KMS-11 (cell line): ENCODE results near the gene RAMP1.

Experiments
- H2AFZ ChIP-seq: fragments of 200-600 bp; sonication (generic); 2 replicates; pipeline ENCODE4 v1.6.1; 2016; ENCODE audit warnings: antibody characterized with exemption, mixed run types, low read depth
- H3K27ac ChIP-seq: fragments of 200-600 bp; sonication (generic); 2 replicates; pipeline ENCODE4 v1.6.1; 2016; ENCODE audit warnings: mild to moderate bottlenecking, mixed run types
- H3K27me3 ChIP-seq: fragments of 200-600 bp; sonication (generic); 2 replicates; pipeline ENCODE4 v1.6.1; 2017; ENCODE audit warnings: mild to moderate bottlenecking, low read depth, mixed run types, moderate library complexity; ENCODE audit not compliant: insufficient read depth
- H3K36me3 ChIP-seq: fragments of 200-600 bp; sonication (generic); 2 replicates; pipeline ENCODE4 v1.6.1; 2017; ENCODE audit warnings: mild to moderate bottlenecking, mixed run types; ENCODE audit not compliant: insufficient read depth
- H3K4me1 ChIP-seq: fragments of 200-600 bp; sonication (generic); 2 replicates; pipeline ENCODE4 v1.6.1; 2016; ENCODE audit warnings: mild to moderate bottlenecking, low read depth, mixed run types; ENCODE audit not compliant: poor library complexity, severe bottlenecking
- H3K4me2 ChIP-seq: fragments of 200-600 bp; sonication (generic); 2 replicates; pipeline ENCODE4 v1.7.0; 2016; ENCODE audit warnings: mild to moderate bottlenecking, mixed run types
- H3K4me3 ChIP-seq: fragments of 200-600 bp; sonication (generic); IDR thresholded peaks from 2 replicates; pipeline ENCODE4 v1.6.1; 2017; ENCODE audit warnings: low read depth, low read length, mixed read lengths; ENCODE audit not compliant: insufficient read depth
- H3K79me2 ChIP-seq: fragments of 200-600 bp; sonication (generic); 2 replicates; pipeline ENCODE4 v1.6.1; 2016; ENCODE audit warnings: low read depth, mixed run types; ENCODE audit not compliant: insufficient read depth
- H3K9ac ChIP-seq: fragments of 200-600 bp; sonication (generic); 2 replicates; pipeline ENCODE4 v1.6.1; 2016; ENCODE audit warnings: mild to moderate bottlenecking, mixed run types
- H4K20me1 ChIP-seq: fragments of 200-600 bp; sonication (generic); 2 replicates; pipeline ENCODE4 v1.6.1; 2016; ENCODE audit warnings: mild to moderate bottlenecking, mixed run types; ENCODE audit not compliant: insufficient read depth
- CTCF ChIP-seq: fragments of 200-600 bp; sonication (generic); conservative IDR thresholded peaks from 2 replicates; pipeline ENCODE4 v1.6.1; 2017; ENCODE audit warnings: low read depth, mild to moderate bottlenecking, antibody characterized with exemption, low read length, moderate library complexity, mixed read lengths

Gene RAMP1

GRCh38 chr2:237934186-237934585, 74.8 kb downstream of the RAMP1 start:
- H3K9ac ChIP-seq, result no peak overlapping the region
- TF ChIP-seq CTCF, result no peak
- H3K36me3 ChIP-seq, result no peaks in the 10 kb centered on the region
- H3K4me1 ChIP-seq, result peaks cover 27% of the 10 kb centered on the region
- no peaks in the 10 kb centered on the region for H4K20me1 ChIP-seq
- no peaks in the 10 kb centered on the region for H3K27me3 ChIP-seq
- no peak overlapping the region for H2AFZ ChIP-seq
- no peaks in the 10 kb centered on the region for H3K79me2 ChIP-seq
- H3K4me3 ChIP-seq, result no peak overlapping the region
- H3K27ac ChIP-seq, result no peak overlapping the region
- H3K4me2 ChIP-seq, result no peak overlapping the region

- Histone ChIP-seq H3K79me2 (no peaks in the 10 kb centered on the region), H3K9ac (no peak overlapping the region), H3K27ac (no peak overlapping the region), H3K4me2 (no peak overlapping the region), H3K4me3 (no peak overlapping the region), H4K20me1 (no peaks in the 10 kb centered on the region), H2AFZ (no peak overlapping the region), H3K4me1 (peaks cover 27% of the 10 kb centered on the region), H3K27me3 (no peaks in the 10 kb centered on the region), H3K36me3 (no peaks in the 10 kb centered on the region)
- no peak for TF ChIP-seq CTCF
Observed at GRCh38 chr2:237935740-237936452, 76.5 kb downstream of the RAMP1 start.

GRCh38 chr2:237939251-237939650, 79.8 kb downstream of the RAMP1 start:
- H3K4me2 ChIP-seq, result no peak overlapping the region
- no peaks in the 10 kb centered on the region for H3K4me1 ChIP-seq
- H4K20me1 ChIP-seq, result no peaks in the 10 kb centered on the region
- H3K27me3 ChIP-seq, result no peaks in the 10 kb centered on the region
- H3K4me3 ChIP-seq, result no peak overlapping the region
- H3K36me3 ChIP-seq, result no peaks in the 10 kb centered on the region
- no peak overlapping the region for H3K27ac ChIP-seq
- H2AFZ ChIP-seq, result no peak overlapping the region
- no peaks in the 10 kb centered on the region for H3K79me2 ChIP-seq
- TF ChIP-seq CTCF, result no peak
- no peak overlapping the region for H3K9ac ChIP-seq

- no peak overlapping the region for H3K4me2 ChIP-seq
- H4K20me1 ChIP-seq, result no peaks in the 10 kb centered on the region
- no peaks in the 10 kb centered on the region for H3K27me3 ChIP-seq
- H3K9ac ChIP-seq, result no peak overlapping the region
- TF ChIP-seq CTCF, result no peak
- H3K4me1 ChIP-seq, result no peaks in the 10 kb centered on the region
- no peaks in the 10 kb centered on the region for H3K79me2 ChIP-seq
- H3K27ac ChIP-seq, result no peak overlapping the region
- no peak overlapping the region for H3K4me3 ChIP-seq
- no peak overlapping the region for H2AFZ ChIP-seq
- H3K36me3 ChIP-seq, result no peaks in the 10 kb centered on the region
Observed at GRCh38 chr2:237940828-237941227, 81.4 kb downstream of the RAMP1 start.
